Measurements from ENCODE around the gene CCNT1. TPM values are rescaled to one million over a fixed set of nuclear protein-coding genes. Genes with fewer than 3 reads are reported as not detected.
"Not testable (repeated sequence)": the region's sequence is repeated elsewhere in the genome, so short reads cannot be mapped to it uniquely, and the experiment has no call there.

CCNT1 gene
- total RNA-seq, 2 experiments from 2014 or later = 30.9 to 59.1 TPM

DNA sequence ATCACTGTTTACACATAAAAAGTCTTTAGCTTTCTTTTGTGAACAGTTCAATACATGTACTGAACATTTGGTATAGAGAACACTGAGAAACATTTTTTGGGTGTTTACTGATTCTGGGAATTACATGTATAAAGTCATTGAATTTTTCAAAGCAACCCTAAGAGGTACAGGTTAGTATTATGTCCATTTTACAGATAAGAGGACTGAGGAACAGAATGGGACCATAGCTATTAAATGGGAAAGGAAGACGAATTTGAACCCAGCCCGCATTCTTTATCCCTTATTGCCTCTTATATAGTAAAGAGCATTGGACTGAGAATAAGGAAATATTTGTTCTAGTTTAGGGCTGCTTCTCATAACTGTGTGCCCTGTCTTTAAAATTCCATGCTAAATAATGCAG is 33.6 kb downstream of the CCNT1 start:
- Histone ChIP-seq H3K9me3 (ENCODE audit: low read length) (no peaks in the 10 kb centered on the region), H3K4me2 (ENCODE audit: low read length) (peak overlapping the region; percentile 86), H3K79me2 (ENCODE audit: insufficient read depth, low read depth, low read length) (peaks cover 40% of the 10 kb centered on the region), H3K4me1 (ENCODE audit: insufficient read depth, low read length, poor library complexity, severe bottlenecking) (peaks cover 36% of the 10 kb centered on the region), H4K20me1 (ENCODE audit: insufficient read depth, low read length) (peaks cover 25% of the 10 kb centered on the region; the same call in 1 of the 2 replicates), H3K27ac (ENCODE audit: low read depth, low read length, poor library complexity, severe bottlenecking) (no peak overlapping the region), H3K36me3 (ENCODE audit: insufficient read depth, low read length) (peaks cover 36% of the 10 kb centered on the region), H3K4me3 (ENCODE audit: low read depth, low read length, poor library complexity, severe bottlenecking) (peak overlapping the region; percentile 87), H2AFZ (ENCODE audit: low read length) (peak overlapping the region; percentile 85), H3K9me2 (ENCODE audit: insufficient read depth, low read length) (no peaks in the 10 kb centered on the region)
- DNase-seq (ENCODE audit: low spot score) = no peak
- POLR2A ChIA-PET = interaction anchor here (0.5 to 2.1 kb wide), 9 partner anchors 10 to 1463 kb away, joined by 3 to 6 read pairs (median 4); partner anchors contain the start of gene CCNT1
- intact Hi-C loops (cut with micrococcal nuclease; ENCODE audit: unreplicated experiment) = loop anchor here (1.0 kb wide), 1 partner anchor 33 kb away; the partner anchor contains the start of gene CCNT1
- BruUV-seq (replicated peaks) = no TSS peak
- TF ChIP-seq, protein P1, sequence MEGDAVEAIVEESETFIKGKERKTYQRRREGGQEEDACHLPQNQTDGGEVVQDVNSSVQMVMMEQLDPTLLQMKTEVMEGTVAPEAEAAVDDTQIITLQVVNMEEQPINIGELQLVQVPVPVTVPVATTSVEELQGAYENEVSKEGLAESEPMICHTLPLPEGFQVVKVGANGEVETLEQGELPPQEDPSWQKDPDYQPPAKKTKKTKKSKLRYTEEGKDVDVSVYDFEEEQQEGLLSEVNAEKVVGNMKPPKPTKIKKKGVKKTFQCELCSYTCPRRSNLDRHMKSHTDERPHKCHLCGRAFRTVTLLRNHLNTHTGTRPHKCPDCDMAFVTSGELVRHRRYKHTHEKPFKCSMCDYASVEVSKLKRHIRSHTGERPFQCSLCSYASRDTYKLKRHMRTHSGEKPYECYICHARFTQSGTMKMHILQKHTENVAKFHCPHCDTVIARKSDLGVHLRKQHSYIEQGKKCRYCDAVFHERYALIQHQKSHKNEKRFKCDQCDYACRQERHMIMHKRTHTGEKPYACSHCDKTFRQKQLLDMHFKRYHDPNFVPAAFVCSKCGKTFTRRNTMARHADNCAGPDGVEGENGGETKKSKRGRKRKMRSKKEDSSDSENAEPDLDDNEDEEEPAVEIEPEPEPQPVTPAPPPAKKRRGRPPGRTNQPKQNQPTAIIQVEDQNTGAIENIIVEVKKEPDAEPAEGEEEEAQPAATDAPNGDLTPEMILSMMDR (conservative IDR thresholded peaks at IDR 0.05; ENCODE audit: low read length) = no peak
- no peak for TF ChIP-seq EZH2phosphoT487 (IDR thresholded peaks at IDR 0.05; ENCODE audit: borderline replicate concordance, low read depth, low read length)
- CTCF ChIA-PET (ENCODE audit: unreplicated experiment) = no interaction called here

DNA sequence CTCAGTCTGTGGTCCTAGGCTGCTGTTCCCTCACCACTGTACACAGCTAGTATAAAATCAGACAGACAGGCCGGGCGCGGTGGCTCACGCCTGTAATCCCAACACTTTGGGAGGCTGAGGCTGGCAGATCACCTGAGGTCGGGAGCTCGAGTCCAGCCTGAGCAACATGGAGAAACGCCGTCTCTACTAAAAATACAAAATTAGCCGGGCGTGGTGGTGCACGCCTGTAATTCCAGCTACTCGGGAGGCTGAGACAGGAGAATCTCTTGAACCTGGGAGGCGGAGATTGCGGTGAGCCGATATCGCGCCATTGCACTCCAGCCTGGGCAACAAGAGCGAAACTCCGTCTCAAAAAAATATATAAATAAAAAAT is 34.0 kb downstream of the CCNT1 start:
- Histone ChIP-seq H2AFZ (ENCODE audit: low read length) (peak overlapping the region; percentile 85), H4K20me1 (ENCODE audit: insufficient read depth, low read length) (peaks cover 27% of the 10 kb centered on the region; the same call in 1 of the 2 replicates), H3K79me2 (ENCODE audit: insufficient read depth, low read depth, low read length) (peaks cover 45% of the 10 kb centered on the region), H3K4me1 (ENCODE audit: insufficient read depth, low read length, poor library complexity, severe bottlenecking) (peaks cover 40% of the 10 kb centered on the region), H3K36me3 (ENCODE audit: insufficient read depth, low read length) (peaks cover 36% of the 10 kb centered on the region), H3K4me2 (ENCODE audit: low read length) (peak overlapping the region; percentile 86), H3K4me3 (ENCODE audit: low read depth, low read length, poor library complexity, severe bottlenecking) (peak overlapping the region; percentile 87)
- BruUV-seq (replicated peaks); CTCF ChIA-PET (ENCODE audit: unreplicated experiment); H3K27ac ChIP-seq (ENCODE audit: low read depth, low read length, poor library complexity, severe bottlenecking); H3K9me2 ChIP-seq (ENCODE audit: insufficient read depth, low read length); DNase-seq (ENCODE audit: low spot score); H3K9me3 ChIP-seq (ENCODE audit: low read length): not testable (repeated sequence)
- intact Hi-C loops (cut with micrococcal nuclease; ENCODE audit: unreplicated experiment) = loop anchor here (1.0 kb wide), 1 partner anchor 34 kb away; the partner anchor contains the start of gene CCNT1
- POLR2A ChIA-PET = interaction anchor here (0.7 to 2.1 kb wide), 8 partner anchors 9 to 133 kb away, joined by 3 to 6 read pairs (median 4); partner anchors contain the start of gene CCNT1

DNA sequence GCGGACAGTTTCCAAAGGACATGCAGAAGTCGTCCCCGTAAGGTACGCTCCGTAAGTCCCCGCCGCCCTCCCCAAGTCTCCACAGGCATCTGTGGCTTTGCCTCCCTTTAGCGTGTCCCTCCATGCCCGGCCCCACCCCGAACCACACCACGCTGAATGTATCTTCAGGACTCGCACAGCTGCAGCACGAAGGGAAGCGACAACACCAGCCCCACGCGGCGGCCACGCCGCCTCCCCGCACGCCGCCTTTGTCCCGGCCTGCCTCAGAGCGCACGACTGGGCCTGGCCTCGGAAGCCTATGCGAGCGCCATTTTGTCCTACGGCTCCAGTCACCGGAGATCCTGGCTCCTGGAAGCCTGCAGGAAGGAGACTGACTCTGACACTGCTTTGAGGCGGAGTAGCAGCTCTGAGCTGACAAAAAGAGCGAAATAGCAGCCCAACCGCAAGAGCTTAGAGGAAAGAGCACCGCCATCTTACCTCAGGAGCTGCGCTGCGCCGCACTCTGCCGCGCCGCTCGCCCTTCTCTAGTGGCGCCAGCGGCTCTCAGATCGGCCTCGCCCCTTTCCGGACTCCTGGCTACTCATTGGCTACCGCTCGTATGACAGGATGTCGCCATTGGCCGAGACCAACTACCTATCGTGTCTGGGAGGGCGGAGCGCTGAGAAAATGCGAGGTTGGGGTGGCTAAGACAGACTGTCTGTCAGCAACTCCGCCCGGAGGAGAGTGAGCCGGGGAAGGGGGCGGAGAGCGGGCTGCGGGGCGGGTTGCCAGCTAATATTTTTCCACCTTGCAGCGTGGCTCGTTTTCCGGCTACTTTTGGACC is 34.6 kb downstream of the CCNT1 start, which contains the start of gene KANSL2:
TSS of gene KANSL2 (minus strand) at position 529 of the 823 bp plus-strand sequence. CDS start 606 bp downstream, outside the sequence.
- intact Hi-C loops (cut with micrococcal nuclease; ENCODE audit: unreplicated experiment) = loop anchor here (1.0 kb wide), 1 partner anchor 34 kb away; the partner anchor contains the start of gene CCNT1
- H3K9me3 ChIP-seq (ENCODE audit: low read length) = no peaks in the 10 kb centered on the region
- H3K9me2 ChIP-seq (ENCODE audit: insufficient read depth, low read length) = no peaks in the 10 kb centered on the region
- POLR2A ChIA-PET = interaction anchor here (0.7 to 2.1 kb wide), 7 partner anchors 19 to 134 kb away, joined by 3 to 6 read pairs (median 4); partner anchors contain the start of gene CCNT1
- TF ChIP-seq EZH2phosphoT487 (IDR thresholded peaks at IDR 0.05; ENCODE audit: borderline replicate concordance, low read depth, low read length) = no peak
- TF ChIP-seq, protein P1 (conservative IDR thresholded peaks at IDR 0.05; ENCODE audit: low read length) = no peak
- peak within 1 kb of the TSS; percentile 86 for H3K4me2 ChIP-seq (ENCODE audit: low read length)
- DNase-seq (ENCODE audit: low spot score) = peak; percentile 99
- H2AFZ ChIP-seq (ENCODE audit: low read length) = peak within 1 kb of the TSS; percentile 85
- CTCF ChIA-PET (ENCODE audit: unreplicated experiment) = no interaction called here
- peaks cover 51% of the 10 kb centered on the region for H3K79me2 ChIP-seq (ENCODE audit: insufficient read depth, low read depth, low read length)
- H3K4me3 ChIP-seq (ENCODE audit: low read depth, low read length, poor library complexity, severe bottlenecking) = peak within 1 kb of the TSS; percentile 87
- peaks cover 43% of the 10 kb centered on the region for H3K4me1 ChIP-seq (ENCODE audit: insufficient read depth, low read length, poor library complexity, severe bottlenecking)
- peaks cover 27% of the 10 kb centered on the region for H4K20me1 ChIP-seq (ENCODE audit: insufficient read depth, low read length)
- peaks cover 40% of the 10 kb centered on the region for H3K36me3 ChIP-seq (ENCODE audit: insufficient read depth, low read length)
- peak within 1 kb of the TSS; percentile 56 for H3K27ac ChIP-seq (ENCODE audit: low read depth, low read length, poor library complexity, severe bottlenecking)
- BruUV-seq (replicated peaks) = no TSS peak
